SJSA1 (cell line): ENCODE data around the gene CD200. TPM values are rescaled to one million over a fixed set of nuclear protein-coding genes. Genes with fewer than 3 reads are reported as not detected.
"Not testable (repeated sequence)": the region's sequence is repeated elsewhere in the genome, so short reads cannot be mapped to it uniquely, and the experiment has no call there.

Experiments used
- DNase-seq, 2 experiments: peaks; one replicate each; pipeline ENCODE4 v3.0.0-alpha.2; 2015 to 2020; ENCODE audit warnings: low spot score in 2 of 2, low read depth in 1 of 2
- H3K27ac ChIP-seq: fragments of 250-450 bp; sonication (Bioruptor Pico); 2 replicates; pipeline ENCODE4 v1.5.1; 2020; ENCODE audit warnings: mild to moderate bottlenecking, moderate library complexity
- H3K27me3 ChIP-seq: fragments of 250-450 bp; sonication (Bioruptor Pico); replicated peaks from 2 replicates; pipeline ENCODE4 v1.5.1; 2020; ENCODE audit warnings: mild to moderate bottlenecking, moderate library complexity
- H3K36me3 ChIP-seq: fragments of 250-450 bp; sonication (Bioruptor Pico); 2 replicates; pipeline ENCODE4 v1.5.1; 2020; ENCODE audit warnings: mild to moderate bottlenecking
- H3K4me1 ChIP-seq: fragments of 250-450 bp; sonication (Bioruptor Pico); replicated peaks from 2 replicates; pipeline ENCODE4 v1.6.1; 2021; ENCODE audit warnings: mild to moderate bottlenecking
- H3K4me3 ChIP-seq: fragments of 250-450 bp; sonication (Bioruptor Pico); 2 replicates; pipeline ENCODE4 v1.5.1; 2020; ENCODE audit warnings: mild to moderate bottlenecking
- H3K9me3 ChIP-seq: fragments of 250-450 bp; sonication (Bioruptor Pico); replicated peaks from 2 replicates; pipeline ENCODE4 v1.5.1; 2020; ENCODE audit warnings: mild to moderate bottlenecking
- total RNA-seq: library from RNA; depleted of rRNA; stranded (reverse); fragments of >200 nt; shearing (Covaris generic); gene quantifications from 2 replicates; pipeline ENCODE4 v1.2.3, GENCODE V29; 2014

CD200 gene
- total RNA-seq, 1 experiment from 2014 or later, result not detected

- Histone ChIP-seq H3K4me1 (no peaks in the 10 kb centered on the region), H3K9me3 (no peaks in the 10 kb centered on the region), H3K27ac (no peak overlapping the region), H3K27me3 (no peaks in the 10 kb centered on the region), H3K4me3 (no peak overlapping the region), H3K36me3 (no peaks in the 10 kb centered on the region)
- no peak for DNase-seq
Measured at GRCh38 chr3:112376992-112377391, 44.0 kb downstream of the CD200 start.

GRCh38 chr3:112377568-112378071 lies 44.7 kb downstream of the CD200 start:
- Histone ChIP-seq H3K36me3 (no peaks in the 10 kb centered on the region), H3K4me1 (no peaks in the 10 kb centered on the region), H3K9me3 (no peaks in the 10 kb centered on the region), H3K27ac (no peak overlapping the region), H3K27me3 (no peaks in the 10 kb centered on the region), H3K4me3 (no peak overlapping the region)
- DNase-seq, result no peak

GRCh38 chr3:112378347-112378746 lies 45.4 kb downstream of the CD200 start:
- not testable (repeated sequence) for H3K36me3 ChIP-seq, H3K27ac ChIP-seq, DNase-seq

GRCh38 chr3:112379020-112379690 lies 46.2 kb downstream of the CD200 start:
- no peaks in the 10 kb centered on the region for H3K36me3 ChIP-seq
- no peaks in the 10 kb centered on the region for H3K27me3 ChIP-seq
- H3K4me3 ChIP-seq, result no peak overlapping the region
- no peak for DNase-seq
- H3K27ac ChIP-seq, result no peak overlapping the region
- H3K4me1 ChIP-seq, result no peaks in the 10 kb centered on the region
- no peaks in the 10 kb centered on the region for H3K9me3 ChIP-seq

More at GRCh38 chr3:112378347-112378746, 45.4 kb downstream of the CD200 start:
- H3K9me3 ChIP-seq, H3K4me3 ChIP-seq, H3K27me3 ChIP-seq, H3K4me1 ChIP-seq: not testable (repeated sequence)

GRCh38 chr3:112381673-112382542 lies 49.0 kb downstream of the CD200 start:
- H3K9me3 ChIP-seq, result no peaks in the 10 kb centered on the region
- H3K27me3 ChIP-seq, result no peaks in the 10 kb centered on the region
- no peaks in the 10 kb centered on the region for H3K4me1 ChIP-seq
- no peak for DNase-seq
- H3K36me3 ChIP-seq, result no peaks in the 10 kb centered on the region
- H3K27ac ChIP-seq, result no peak overlapping the region
- H3K4me3 ChIP-seq, result no peak overlapping the region

GRCh38 chr3:112382543-112383160 lies 49.7 kb downstream of the CD200 start:
- no peak overlapping the region for H3K4me3 ChIP-seq
- no peak for DNase-seq
- H3K4me1 ChIP-seq, result no peaks in the 10 kb centered on the region
- H3K27me3 ChIP-seq, result no peaks in the 10 kb centered on the region
- no peaks in the 10 kb centered on the region for H3K36me3 ChIP-seq
- H3K27ac ChIP-seq, result no peak overlapping the region
- H3K9me3 ChIP-seq, result no peaks in the 10 kb centered on the region

- H3K27ac ChIP-seq, result no peak overlapping the region
- no peaks in the 10 kb centered on the region for H3K36me3 ChIP-seq
- H3K27me3 ChIP-seq, result no peaks in the 10 kb centered on the region
- no peak overlapping the region for H3K4me3 ChIP-seq
- no peak for DNase-seq
- H3K9me3 ChIP-seq, result no peaks in the 10 kb centered on the region
- peaks cover 5% of the 10 kb centered on the region for H3K4me1 ChIP-seq
Measured at GRCh38 chr3:112384769-112385168, 51.8 kb downstream of the CD200 start.

- Histone ChIP-seq H3K27ac (no peak overlapping the region), H3K27me3 (no peaks in the 10 kb centered on the region), H3K9me3 (peaks cover 4% of the 10 kb centered on the region; the same call in 1 of the 2 replicates), H3K36me3 (no peaks in the 10 kb centered on the region), H3K4me1 (peaks cover 36% of the 10 kb centered on the region), H3K4me3 (no peak overlapping the region)
- DNase-seq, result no peak
Measured at GRCh38 chr3:112388972-112389371, 56.0 kb downstream of the CD200 start.

GRCh38 chr3:112389961-112390360 lies 57.0 kb downstream of the CD200 start:
- no peaks in the 10 kb centered on the region for H3K27me3 ChIP-seq
- H3K36me3 ChIP-seq, result no peaks in the 10 kb centered on the region
- peak overlapping the region; percentile 97 for H3K27ac ChIP-seq
- no peak for DNase-seq
- H3K9me3 ChIP-seq, result peaks cover 4% of the 10 kb centered on the region; the same call in 1 of the 2 replicates
- peaks cover 43% of the 10 kb centered on the region for H3K4me1 ChIP-seq
- H3K4me3 ChIP-seq, result no peak overlapping the region

- Histone ChIP-seq H3K4me1 (peaks cover 43% of the 10 kb centered on the region), H3K4me3 (no peak overlapping the region), H3K9me3 (peaks cover 4% of the 10 kb centered on the region; the same call in 1 of the 2 replicates), H3K27ac (peak overlapping the region; percentile 97), H3K36me3 (no peaks in the 10 kb centered on the region), H3K27me3 (no peaks in the 10 kb centered on the region)
- peak; percentile 87 to 93 for DNase-seq
Measured at GRCh38 chr3:112390783-112391641, 58.1 kb downstream of the CD200 start.

GRCh38 chr3:112391648-112392047 lies 58.7 kb downstream of the CD200 start:
- Histone ChIP-seq H3K27ac (peak overlapping the region; percentile 97), H3K9me3 (peaks cover 4% of the 10 kb centered on the region; the same call in 1 of the 2 replicates), H3K36me3 (no peaks in the 10 kb centered on the region), H3K27me3 (no peaks in the 10 kb centered on the region), H3K4me1 (peaks cover 43% of the 10 kb centered on the region), H3K4me3 (no peak overlapping the region)
- DNase-seq, result no peak

GRCh38 chr3:112392393-112393359 lies 59.7 kb downstream of the CD200 start:
- H3K9me3 ChIP-seq, result peaks cover 4% of the 10 kb centered on the region; the same call in 1 of the 2 replicates
- no peak overlapping the region for H3K4me3 ChIP-seq
- H3K27me3 ChIP-seq, result no peaks in the 10 kb centered on the region
- no peaks in the 10 kb centered on the region for H3K36me3 ChIP-seq
- DNase-seq, result no peak
- H3K27ac ChIP-seq, result peak overlapping the region; percentile 97
- H3K4me1 ChIP-seq, result peaks cover 45% of the 10 kb centered on the region
